ENCODE measurements around the gene CAPZA2.

Gene CAPZA2

GRCh38 chr7:116929021-116929420 is 66.6 kb downstream of the CAPZA2 start:
- TF ChIP-seq RAD21 (IDR thresholded peaks at IDR 0.05; ENCODE audit: low read depth): no peak
- TF ChIP-seq ZBTB7A (IDR thresholded peaks at IDR 0.05; ENCODE audit: low read depth): no peak
- TF ChIP-seq TAF1 (IDR thresholded peaks at IDR 0.05; ENCODE audit: low read depth): no peak
- no peak for TF ChIP-seq CEBPB (IDR thresholded peaks at IDR 0.05)
- TF ChIP-seq TEAD4 (IDR thresholded peaks at IDR 0.05): no peak
- TF ChIP-seq EP300 (IDR thresholded peaks at IDR 0.05; ENCODE audit: borderline replicate concordance): no peak
- TF ChIP-seq YY1 (IDR thresholded peaks at IDR 0.05; ENCODE audit: low read depth): no peak
- no peak for TF ChIP-seq TCF12 (IDR thresholded peaks at IDR 0.05; ENCODE audit: low read depth)
- no peak for TF ChIP-seq NFIC (IDR thresholded peaks at IDR 0.05)
- TF ChIP-seq REST (IDR thresholded peaks at IDR 0.05; ENCODE audit: low read depth): no peak
- TF ChIP-seq MAX (IDR thresholded peaks at IDR 0.05): no peak
- no peak for TF ChIP-seq CREB1 (IDR thresholded peaks at IDR 0.05; ENCODE audit: low read depth)
- no peak for TF ChIP-seq FOXM1 (IDR thresholded peaks at IDR 0.05; ENCODE audit: borderline replicate concordance, low read depth)
- TF ChIP-seq USF1 (IDR thresholded peaks at IDR 0.05): no peak
- no peak for TF ChIP-seq EGR1 (IDR thresholded peaks at IDR 0.05)

GRCh38 chr7:116929914-116930913 is 67.8 kb downstream of the CAPZA2 start:
- TF ChIP-seq RAD21 (IDR thresholded peaks at IDR 0.05; ENCODE audit: low read depth): peak; percentile 93
- no peak for TF ChIP-seq CEBPB (IDR thresholded peaks at IDR 0.05)
- no peak for TF ChIP-seq ZBTB7A (IDR thresholded peaks at IDR 0.05; ENCODE audit: low read depth)

- TF ChIP-seq MAX (IDR thresholded peaks at IDR 0.05): no peak
- TF ChIP-seq REST (IDR thresholded peaks at IDR 0.05; ENCODE audit: low read depth): no peak
- no peak for TF ChIP-seq FOXM1 (IDR thresholded peaks at IDR 0.05; ENCODE audit: borderline replicate concordance, low read depth)
- TF ChIP-seq CEBPB (IDR thresholded peaks at IDR 0.05): no peak
- no peak for TF ChIP-seq NFIC (IDR thresholded peaks at IDR 0.05)
- TF ChIP-seq RAD21 (IDR thresholded peaks at IDR 0.05; ENCODE audit: low read depth): no peak
- TF ChIP-seq YY1 (IDR thresholded peaks at IDR 0.05; ENCODE audit: low read depth): no peak
- TF ChIP-seq EGR1 (IDR thresholded peaks at IDR 0.05): no peak
- TF ChIP-seq USF1 (IDR thresholded peaks at IDR 0.05): no peak
- TF ChIP-seq TEAD4 (IDR thresholded peaks at IDR 0.05): no peak
These were observed 70.2 kb downstream of the CAPZA2 start for GRCh38 chr7:116932566-116932965.

GRCh38 chr7:116933465-116933864 is 71.1 kb downstream of the CAPZA2 start:
- no peak for TF ChIP-seq YY1 (IDR thresholded peaks at IDR 0.05; ENCODE audit: low read depth)
- no peak for TF ChIP-seq RAD21 (IDR thresholded peaks at IDR 0.05; ENCODE audit: low read depth)
- TF ChIP-seq TAF1 (IDR thresholded peaks at IDR 0.05; ENCODE audit: low read depth): no peak

- no peak for TF ChIP-seq EP300 (IDR thresholded peaks at IDR 0.05; ENCODE audit: borderline replicate concordance)
- no peak for TF ChIP-seq FOXM1 (IDR thresholded peaks at IDR 0.05; ENCODE audit: borderline replicate concordance, low read depth)
- no peak for TF ChIP-seq CREB1 (IDR thresholded peaks at IDR 0.05; ENCODE audit: low read depth)
- TF ChIP-seq TCF12 (IDR thresholded peaks at IDR 0.05; ENCODE audit: low read depth): no peak
- no peak for TF ChIP-seq TEAD4 (IDR thresholded peaks at IDR 0.05)
- TF ChIP-seq NFIC (IDR thresholded peaks at IDR 0.05): no peak
- no peak for TF ChIP-seq REST (IDR thresholded peaks at IDR 0.05; ENCODE audit: low read depth)
- no peak for TF ChIP-seq ZBTB7A (IDR thresholded peaks at IDR 0.05; ENCODE audit: low read depth)
- TF ChIP-seq RAD21 (IDR thresholded peaks at IDR 0.05; ENCODE audit: low read depth): no peak
- no peak for TF ChIP-seq USF1 (IDR thresholded peaks at IDR 0.05)
- TF ChIP-seq YY1 (IDR thresholded peaks at IDR 0.05; ENCODE audit: low read depth): no peak
- TF ChIP-seq TAF1 (IDR thresholded peaks at IDR 0.05; ENCODE audit: low read depth): no peak
- no peak for TF ChIP-seq CEBPB (IDR thresholded peaks at IDR 0.05)
- no peak for TF ChIP-seq MAX (IDR thresholded peaks at IDR 0.05)
- TF ChIP-seq EGR1 (IDR thresholded peaks at IDR 0.05): no peak
These were observed 72.2 kb downstream of the CAPZA2 start for GRCh38 chr7:116934580-116934979.

Data from Ishikawa (cell line).